ENCODE results near the gene DOCK6.

DNA sequence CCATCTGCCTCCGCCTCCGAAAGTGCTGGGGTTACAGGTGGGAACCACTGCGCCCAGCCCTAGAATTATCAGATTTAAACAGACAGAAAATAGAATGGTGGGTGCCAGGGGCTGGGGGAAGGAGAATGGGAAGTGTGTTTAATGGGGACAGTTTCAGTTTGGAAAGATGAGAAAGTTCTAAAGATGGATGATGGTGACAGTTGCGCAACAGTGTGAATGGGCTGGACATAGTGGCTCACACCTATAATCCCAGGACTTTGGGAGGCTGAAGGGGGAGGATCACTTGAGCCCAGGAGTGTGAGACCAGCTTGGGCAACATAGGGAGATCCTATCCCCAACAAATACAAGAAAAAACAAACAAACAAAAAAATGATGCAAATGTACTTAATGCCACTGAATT, 80.8 kb downstream of the DOCK6 start:
- no peak for TF ChIP-seq EZH2 (IDR thresholded peaks at IDR 0.05; ENCODE audit: borderline replicate concordance, insufficient read depth, low read length, poor library complexity, severe bottlenecking)
- TF ChIP-seq, protein P1, sequence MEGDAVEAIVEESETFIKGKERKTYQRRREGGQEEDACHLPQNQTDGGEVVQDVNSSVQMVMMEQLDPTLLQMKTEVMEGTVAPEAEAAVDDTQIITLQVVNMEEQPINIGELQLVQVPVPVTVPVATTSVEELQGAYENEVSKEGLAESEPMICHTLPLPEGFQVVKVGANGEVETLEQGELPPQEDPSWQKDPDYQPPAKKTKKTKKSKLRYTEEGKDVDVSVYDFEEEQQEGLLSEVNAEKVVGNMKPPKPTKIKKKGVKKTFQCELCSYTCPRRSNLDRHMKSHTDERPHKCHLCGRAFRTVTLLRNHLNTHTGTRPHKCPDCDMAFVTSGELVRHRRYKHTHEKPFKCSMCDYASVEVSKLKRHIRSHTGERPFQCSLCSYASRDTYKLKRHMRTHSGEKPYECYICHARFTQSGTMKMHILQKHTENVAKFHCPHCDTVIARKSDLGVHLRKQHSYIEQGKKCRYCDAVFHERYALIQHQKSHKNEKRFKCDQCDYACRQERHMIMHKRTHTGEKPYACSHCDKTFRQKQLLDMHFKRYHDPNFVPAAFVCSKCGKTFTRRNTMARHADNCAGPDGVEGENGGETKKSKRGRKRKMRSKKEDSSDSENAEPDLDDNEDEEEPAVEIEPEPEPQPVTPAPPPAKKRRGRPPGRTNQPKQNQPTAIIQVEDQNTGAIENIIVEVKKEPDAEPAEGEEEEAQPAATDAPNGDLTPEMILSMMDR (IDR thresholded peaks at IDR 0.05; ENCODE audit: poor library complexity, severe bottlenecking) = no peak
- TF ChIP-seq, protein P2, sequence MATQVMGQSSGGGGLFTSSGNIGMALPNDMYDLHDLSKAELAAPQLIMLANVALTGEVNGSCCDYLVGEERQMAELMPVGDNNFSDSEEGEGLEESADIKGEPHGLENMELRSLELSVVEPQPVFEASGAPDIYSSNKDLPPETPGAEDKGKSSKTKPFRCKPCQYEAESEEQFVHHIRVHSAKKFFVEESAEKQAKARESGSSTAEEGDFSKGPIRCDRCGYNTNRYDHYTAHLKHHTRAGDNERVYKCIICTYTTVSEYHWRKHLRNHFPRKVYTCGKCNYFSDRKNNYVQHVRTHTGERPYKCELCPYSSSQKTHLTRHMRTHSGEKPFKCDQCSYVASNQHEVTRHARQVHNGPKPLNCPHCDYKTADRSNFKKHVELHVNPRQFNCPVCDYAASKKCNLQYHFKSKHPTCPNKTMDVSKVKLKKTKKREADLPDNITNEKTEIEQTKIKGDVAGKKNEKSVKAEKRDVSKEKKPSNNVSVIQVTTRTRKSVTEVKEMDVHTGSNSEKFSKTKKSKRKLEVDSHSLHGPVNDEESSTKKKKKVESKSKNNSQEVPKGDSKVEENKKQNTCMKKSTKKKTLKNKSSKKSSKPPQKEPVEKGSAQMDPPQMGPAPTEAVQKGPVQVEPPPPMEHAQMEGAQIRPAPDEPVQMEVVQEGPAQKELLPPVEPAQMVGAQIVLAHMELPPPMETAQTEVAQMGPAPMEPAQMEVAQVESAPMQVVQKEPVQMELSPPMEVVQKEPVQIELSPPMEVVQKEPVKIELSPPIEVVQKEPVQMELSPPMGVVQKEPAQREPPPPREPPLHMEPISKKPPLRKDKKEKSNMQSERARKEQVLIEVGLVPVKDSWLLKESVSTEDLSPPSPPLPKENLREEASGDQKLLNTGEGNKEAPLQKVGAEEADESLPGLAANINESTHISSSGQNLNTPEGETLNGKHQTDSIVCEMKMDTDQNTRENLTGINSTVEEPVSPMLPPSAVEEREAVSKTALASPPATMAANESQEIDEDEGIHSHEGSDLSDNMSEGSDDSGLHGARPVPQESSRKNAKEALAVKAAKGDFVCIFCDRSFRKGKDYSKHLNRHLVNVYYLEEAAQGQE (IDR thresholded peaks at IDR 0.05; ENCODE audit: borderline replicate concordance) = no peak
- no peak for TF ChIP-seq POLR2AphosphoS5 (IDR thresholded peaks at IDR 0.05)

Data from neural cell (in vitro differentiated cells).